ENCODE data around the gene FBXO36. TPM values are rescaled to one million over a fixed set of nuclear protein-coding genes. Genes with fewer than 3 reads are reported as not detected.
"Not testable (repeated sequence)": the region's sequence is repeated elsewhere in the genome, so short reads cannot be mapped to it uniquely, and the experiment has no call there.

The FBXO36 gene
- polyA plus RNA-seq, 2 of the 4 experiments (the other 2 are of a cell fraction), result 2.0 to 5.5 TPM

DNA sequence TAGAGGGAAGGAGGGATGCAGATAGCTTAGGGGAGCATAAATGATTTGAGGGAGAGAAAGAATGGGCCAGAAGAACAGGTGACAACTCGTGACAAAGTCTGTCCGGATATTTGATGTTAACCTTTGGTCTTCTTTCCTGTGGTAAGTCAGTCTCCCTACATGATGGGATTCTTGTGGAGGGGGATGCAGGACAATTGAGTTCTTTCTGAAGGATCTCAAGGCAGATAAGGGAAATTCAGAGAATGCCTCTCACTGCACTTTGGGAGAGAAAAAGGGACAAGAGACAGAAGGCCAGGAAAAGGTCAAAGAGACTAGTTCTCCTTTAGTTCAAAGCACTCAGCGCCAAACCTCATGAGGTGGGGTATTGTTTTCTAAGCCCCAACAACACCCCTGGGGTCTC is 34.2 kb downstream of the FBXO36 start:
- WGBS (ENCODE audit: missing lambda C conversion rate), result 86% methylated on average over 3 of the region's 3 CpGs
- POLR2A ChIA-PET, result no interaction called here

DNA sequence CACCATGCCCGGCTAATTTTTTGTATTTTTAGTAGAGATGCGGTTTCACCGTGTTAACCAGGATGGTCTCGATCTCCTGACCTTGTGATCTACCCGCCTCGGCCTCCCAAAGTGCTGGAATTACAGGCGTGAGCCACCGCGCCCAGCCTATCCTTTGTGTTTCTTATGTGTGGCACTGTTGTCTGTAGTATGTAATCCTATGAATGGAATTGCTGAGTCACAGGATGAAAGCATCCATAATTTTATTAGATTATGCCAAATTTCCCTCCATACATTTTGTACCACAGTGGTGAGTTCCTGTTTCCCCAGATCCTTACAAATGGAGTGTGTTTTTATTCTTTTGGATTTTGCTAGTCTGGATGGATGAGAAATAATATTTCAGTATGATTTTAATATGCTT is 41.3 kb downstream of the FBXO36 start:
- CTCF ChIA-PET, result interaction anchor here (0.6 kb wide), 1 partner anchor 319 kb away, joined by 4 read pairs; no protein-coding TSS in a partner anchor
- FAIRE-seq, H3K4me1 ChIP-seq, H3K4me2 ChIP-seq, H3K9me3 ChIP-seq, POLR2A ChIA-PET, H3K27ac ChIP-seq, ATAC-seq, H3K4me3 ChIP-seq: not testable (repeated sequence)
- WGBS (ENCODE audit: missing lambda C conversion rate), result 95% methylated on average over 9 of the region's 9 CpGs
- TF ChIP-seq NFE2L2 (conservative IDR thresholded peaks at IDR 0.05; ENCODE audit: low read length), result peak; percentile 46; the same call in 1 of the 2 replicates
- peak; percentile 64 for TF ChIP-seq MAFK (IDR thresholded peaks at IDR 0.05; ENCODE audit: partially characterized antibody)
- DNase-seq (ENCODE audit: low read depth in 1 of 2, low spot score in 1 of 2), result peak in 1 of 2 experiments; percentile 17

More for the DNA sequence above, 34.2 kb downstream of the FBXO36 start:
- DNase-seq (ENCODE audit: low read depth in 1 of 2, low spot score in 1 of 2), result no peak
- CTCF ChIA-PET, result no interaction called here
- ATAC-seq, result no peak
- no peak for FAIRE-seq
- no peak overlapping the region for H3K27ac ChIP-seq
- H3K4me3 ChIP-seq, result no peak overlapping the region
- no peaks in the 10 kb centered on the region for H3K4me1 ChIP-seq
- no peaks in the 10 kb centered on the region for H3K9me3 ChIP-seq
- no peak for TF ChIP-seq SREBF2 (IDR thresholded peaks at IDR 0.05)
- TF ChIP-seq CEBPB (IDR thresholded peaks at IDR 0.05), result no peak
- no peak for TF ChIP-seq JUNB (IDR thresholded peaks at IDR 0.05)
- TF ChIP-seq CHD4 (IDR thresholded peaks at IDR 0.05; ENCODE audit: borderline replicate concordance), result no peak
- TF ChIP-seq RAD21 (conservative IDR thresholded peaks at IDR 0.05 in 1 of 2, IDR thresholded peaks at IDR 0.05 in 1 of 2), result no peak
- TF ChIP-seq, protein P1, sequence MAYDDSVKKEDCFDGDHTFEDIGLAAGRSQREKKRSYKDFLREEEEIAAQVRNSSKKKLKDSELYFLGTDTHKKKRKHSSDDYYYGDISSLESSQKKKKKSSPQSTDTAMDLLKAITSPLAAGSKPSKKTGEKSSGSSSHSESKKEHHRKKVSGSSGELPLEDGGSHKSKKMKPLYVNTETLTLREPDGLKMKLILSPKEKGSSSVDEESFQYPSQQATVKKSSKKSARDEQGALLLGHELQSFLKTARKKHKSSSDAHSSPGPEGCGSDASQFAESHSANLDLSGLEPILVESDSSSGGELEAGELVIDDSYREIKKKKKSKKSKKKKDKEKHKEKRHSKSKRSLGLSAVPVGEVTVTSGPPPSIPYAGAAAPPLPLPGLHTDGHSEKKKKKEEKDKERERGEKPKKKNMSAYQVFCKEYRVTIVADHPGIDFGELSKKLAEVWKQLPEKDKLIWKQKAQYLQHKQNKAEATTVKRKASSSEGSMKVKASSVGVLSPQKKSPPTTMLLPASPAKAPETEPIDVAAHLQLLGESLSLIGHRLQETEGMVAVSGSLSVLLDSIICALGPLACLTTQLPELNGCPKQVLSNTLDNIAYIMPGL (CRISPR knock-in tag; IDR thresholded peaks at IDR 0.05; ENCODE audit: borderline replicate concordance), result no peak
- TF ChIP-seq CBX2 (IDR thresholded peaks at IDR 0.05; ENCODE audit: borderline replicate concordance, low read depth), result no peak
- H3K4me2 ChIP-seq, result no peak overlapping the region

DNA sequence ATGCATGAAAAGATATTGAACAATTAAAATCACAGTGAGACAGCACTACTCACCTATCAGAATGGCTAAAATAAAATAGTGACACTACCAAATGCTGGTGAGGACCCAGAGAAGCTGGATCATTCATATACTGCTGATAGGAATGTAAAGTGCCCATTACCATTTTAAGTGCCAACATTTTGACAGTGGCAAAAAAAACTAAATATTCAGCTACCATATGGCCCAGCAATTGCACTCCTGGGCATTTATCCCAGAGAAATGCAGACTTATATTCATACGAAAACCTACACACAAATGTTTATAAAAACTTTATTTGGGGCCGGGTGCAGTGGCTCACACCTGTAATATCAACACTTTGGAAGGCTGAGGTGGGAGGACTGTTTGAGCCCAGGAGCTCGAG is 47.6 kb downstream of the FBXO36 start:
- WGBS (ENCODE audit: missing lambda C conversion rate), result 73% methylated on average over 3 of the region's 3 CpGs
- ChIA-PET POLR2A (no interaction called here), CTCF (interaction anchor here (0.6 kb wide), 1 partner anchor 8 kb away, joined by 7 read pairs; no protein-coding TSS in a partner anchor)

DNA sequence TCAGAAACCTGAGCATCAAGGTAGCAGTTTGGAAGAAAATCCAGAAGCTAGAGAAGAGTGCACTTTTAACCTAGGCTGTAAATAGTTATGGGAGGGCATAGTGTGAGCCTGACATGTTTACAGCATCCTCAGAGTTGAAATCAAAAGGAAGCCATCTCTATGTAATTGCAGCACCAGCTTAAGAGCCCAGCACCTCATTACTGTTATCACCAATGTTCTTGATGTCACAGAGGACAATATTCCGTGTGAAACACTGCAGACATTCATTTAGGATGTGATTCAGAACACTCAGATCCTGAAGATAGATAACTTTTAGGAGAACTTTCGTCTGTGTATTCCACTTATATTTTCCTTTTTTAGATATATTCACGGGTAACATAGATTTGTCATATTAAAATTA is 48.1 kb downstream of the FBXO36 start:
- Histone ChIP-seq H3K27ac (no peak overlapping the region), H3K4me1 (no peaks in the 10 kb centered on the region), H3K4me3 (no peak overlapping the region), H3K4me2 (no peak overlapping the region), H3K9me3 (no peaks in the 10 kb centered on the region)
- ATAC-seq, result no peak
- WGBS (ENCODE audit: missing lambda C conversion rate), result 75% methylated on average over 3 of the region's 3 CpGs
- no peak for DNase-seq (ENCODE audit: low read depth in 1 of 2, low spot score in 1 of 2)
- POLR2A ChIA-PET, result no interaction called here
- TF ChIP-seq HOXB13 (CRISPR knock-in tag; IDR thresholded peaks at IDR 0.05; ENCODE audit: low read depth) (no peak), CHD2 (IDR thresholded peaks at IDR 0.05; ENCODE audit: low read length, partially characterized antibody) (no peak), CHD4 (IDR thresholded peaks at IDR 0.05; ENCODE audit: borderline replicate concordance) (no peak), CEBPB (IDR thresholded peaks at IDR 0.05) (no peak), KDM1A (IDR thresholded peaks at IDR 0.05; ENCODE audit: low read depth) (no peak), FOSB (CRISPR knock-in tag; IDR thresholded peaks at IDR 0.05) (no peak)
- TF ChIP-seq, protein P2, sequence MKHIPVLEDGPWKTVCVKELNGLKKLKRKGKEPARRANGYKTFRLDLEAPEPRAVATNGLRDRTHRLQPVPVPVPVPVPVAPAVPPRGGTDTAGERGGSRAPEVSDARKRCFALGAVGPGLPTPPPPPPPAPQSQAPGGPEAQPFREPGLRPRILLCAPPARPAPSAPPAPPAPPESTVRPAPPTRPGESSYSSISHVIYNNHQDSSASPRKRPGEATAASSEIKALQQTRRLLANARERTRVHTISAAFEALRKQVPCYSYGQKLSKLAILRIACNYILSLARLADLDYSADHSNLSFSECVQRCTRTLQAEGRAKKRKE (CRISPR knock-in tag; IDR thresholded peaks at IDR 0.05; ENCODE audit: low read depth), result no peak
- CTCF ChIA-PET, result interaction anchor here (0.6 kb wide), 2 partner anchors 8 to 21 kb away, joined by 3 to 7 read pairs; no protein-coding TSS in a partner anchor
- FAIRE-seq, result no peak

More for the DNA sequence above, 47.6 kb downstream of the FBXO36 start:
- H3K9me3 ChIP-seq, result no peaks in the 10 kb centered on the region
- no peak overlapping the region for H3K4me2 ChIP-seq
- TF ChIP-seq, protein P2 (CRISPR knock-in tag; IDR thresholded peaks at IDR 0.05; ENCODE audit: low read depth), result no peak
- no peak for TF ChIP-seq ZNF302 (CRISPR knock-in tag; IDR thresholded peaks at IDR 0.05)
- no peaks in the 10 kb centered on the region for H3K4me1 ChIP-seq
- H3K4me3 ChIP-seq, result no peak overlapping the region
- FAIRE-seq (no peak), ATAC-seq (no peak), DNase-seq (ENCODE audit: low read depth in 1 of 2, low spot score in 1 of 2) (no peak)
- H3K27ac ChIP-seq, result no peak overlapping the region

All from A549 (cell line).